ENCODE measurements around the gene TAPT1.
"Not testable (repeated sequence)": the region's sequence is repeated elsewhere in the genome, so short reads cannot be mapped to it uniquely, and the experiment has no call there.

The TAPT1 gene

GRCh38 chr4:16225863-16226815, at the start of gene TAPT1:
TSS of gene TAPT1 (minus strand) at chr4:16226471. CDS start at chr4:16226457, 14 bp downstream.
- peak; percentile 56 to 79 (median 60) for DNase-seq (ENCODE audit: low read depth in 3 of 3)

GRCh38 chr4:16271411-16271810, 45.1 kb upstream of the TAPT1 start:
- no peak for DNase-seq (ENCODE audit: low read depth in 3 of 3)

GRCh38 chr4:16270454-16271328, 44.4 kb upstream of the TAPT1 start:
- no peak for DNase-seq (ENCODE audit: low read depth in 3 of 3)

GRCh38 chr4:16269742-16270453, 43.6 kb upstream of the TAPT1 start:
- not testable (repeated sequence) for DNase-seq (ENCODE audit: low read depth in 3 of 3)

- DNase-seq (ENCODE audit: low read depth in 3 of 3) = no peak
These were observed 43.0 kb upstream of the TAPT1 start for GRCh38 chr4:16269240-16269639.

GRCh38 chr4:16268290-16268689, 42.0 kb upstream of the TAPT1 start:
- DNase-seq (ENCODE audit: low read depth in 3 of 3) = no peak

- DNase-seq (ENCODE audit: low read depth in 3 of 3) = no peak
These were observed 41.4 kb upstream of the TAPT1 start for GRCh38 chr4:16267639-16268038.

- DNase-seq (ENCODE audit: low read depth in 3 of 3) = no peak
These were observed 39.5 kb upstream of the TAPT1 start for GRCh38 chr4:16265820-16266219.

GRCh38 chr4:16264798-16265197, 38.5 kb upstream of the TAPT1 start:
- DNase-seq (ENCODE audit: low read depth in 3 of 3) = no peak

- DNase-seq (ENCODE audit: low read depth in 3 of 3) = no peak
These were observed 36.8 kb upstream of the TAPT1 start for GRCh38 chr4:16263056-16263455.

- DNase-seq (ENCODE audit: low read depth in 3 of 3) = no peak
These were observed 35.9 kb upstream of the TAPT1 start for GRCh38 chr4:16262188-16262587.

- DNase-seq (ENCODE audit: low read depth in 3 of 3) = no peak
These were observed 35.1 kb upstream of the TAPT1 start for GRCh38 chr4:16261313-16261878.

- peak in 2 of 3 donors; percentile 15 to 22 for DNase-seq (ENCODE audit: low read depth in 3 of 3)
These were observed 33.6 kb upstream of the TAPT1 start for GRCh38 chr4:16259889-16260246.

- DNase-seq (ENCODE audit: low read depth in 3 of 3) = no peak
These were observed 33.1 kb upstream of the TAPT1 start for GRCh38 chr4:16259241-16259888.

GRCh38 chr4:16257611-16258010, 31.3 kb upstream of the TAPT1 start:
- no peak for DNase-seq (ENCODE audit: low read depth in 3 of 3)

- no peak for DNase-seq (ENCODE audit: low read depth in 3 of 3)
These were observed 30.1 kb upstream of the TAPT1 start for GRCh38 chr4:16256343-16256742.

GRCh38 chr4:16255730-16256129, 29.5 kb upstream of the TAPT1 start:
- no peak for DNase-seq (ENCODE audit: low read depth in 3 of 3)

GRCh38 chr4:16253127-16253960, 27.1 kb upstream of the TAPT1 start:
- no peak for DNase-seq (ENCODE audit: low read depth in 3 of 3)

GRCh38 chr4:16250661-16251365, 24.5 kb upstream of the TAPT1 start:
- DNase-seq (ENCODE audit: low read depth in 3 of 3) = no peak
